ENCODE results near the gene RPL14.

DNA sequence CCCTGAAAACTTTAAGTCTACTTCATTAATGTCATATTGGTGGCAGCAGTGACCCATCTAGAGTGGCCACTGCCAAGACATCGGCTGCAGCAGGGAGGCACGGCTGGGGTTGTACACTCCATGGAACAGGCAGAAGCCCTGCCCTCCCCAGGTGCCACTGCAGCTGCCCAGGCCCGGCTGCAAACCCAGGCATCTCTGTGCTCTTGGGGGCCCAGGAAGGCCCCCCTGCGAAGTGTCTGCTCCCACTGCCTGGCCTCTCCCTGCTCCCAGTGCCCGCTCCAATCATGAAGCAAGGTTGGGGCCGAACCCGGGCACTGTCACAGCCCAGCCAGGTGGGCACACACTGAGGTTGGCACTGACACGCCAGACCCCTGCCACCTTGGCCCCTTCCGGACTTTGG is 12.1 kb upstream of the RPL14 start:
- TF ChIP-seq ZNF589 (CRISPR knock-in tag; conservative IDR thresholded peaks at IDR 0.05) (no peak), REPIN1 (CRISPR knock-in tag; IDR thresholded peaks at IDR 0.05; ENCODE audit: borderline replicate concordance, low read depth) (no peak), TOPORS (CRISPR knock-in tag; IDR thresholded peaks at IDR 0.05) (no peak), ZBTB8A (CRISPR knock-in tag; IDR thresholded peaks at IDR 0.05; ENCODE audit: borderline replicate concordance, low read depth) (no peak), ZNF253 (CRISPR knock-in tag; IDR thresholded peaks at IDR 0.05; ENCODE audit: borderline replicate concordance) (no peak)
- TF ChIP-seq, protein P1, sequence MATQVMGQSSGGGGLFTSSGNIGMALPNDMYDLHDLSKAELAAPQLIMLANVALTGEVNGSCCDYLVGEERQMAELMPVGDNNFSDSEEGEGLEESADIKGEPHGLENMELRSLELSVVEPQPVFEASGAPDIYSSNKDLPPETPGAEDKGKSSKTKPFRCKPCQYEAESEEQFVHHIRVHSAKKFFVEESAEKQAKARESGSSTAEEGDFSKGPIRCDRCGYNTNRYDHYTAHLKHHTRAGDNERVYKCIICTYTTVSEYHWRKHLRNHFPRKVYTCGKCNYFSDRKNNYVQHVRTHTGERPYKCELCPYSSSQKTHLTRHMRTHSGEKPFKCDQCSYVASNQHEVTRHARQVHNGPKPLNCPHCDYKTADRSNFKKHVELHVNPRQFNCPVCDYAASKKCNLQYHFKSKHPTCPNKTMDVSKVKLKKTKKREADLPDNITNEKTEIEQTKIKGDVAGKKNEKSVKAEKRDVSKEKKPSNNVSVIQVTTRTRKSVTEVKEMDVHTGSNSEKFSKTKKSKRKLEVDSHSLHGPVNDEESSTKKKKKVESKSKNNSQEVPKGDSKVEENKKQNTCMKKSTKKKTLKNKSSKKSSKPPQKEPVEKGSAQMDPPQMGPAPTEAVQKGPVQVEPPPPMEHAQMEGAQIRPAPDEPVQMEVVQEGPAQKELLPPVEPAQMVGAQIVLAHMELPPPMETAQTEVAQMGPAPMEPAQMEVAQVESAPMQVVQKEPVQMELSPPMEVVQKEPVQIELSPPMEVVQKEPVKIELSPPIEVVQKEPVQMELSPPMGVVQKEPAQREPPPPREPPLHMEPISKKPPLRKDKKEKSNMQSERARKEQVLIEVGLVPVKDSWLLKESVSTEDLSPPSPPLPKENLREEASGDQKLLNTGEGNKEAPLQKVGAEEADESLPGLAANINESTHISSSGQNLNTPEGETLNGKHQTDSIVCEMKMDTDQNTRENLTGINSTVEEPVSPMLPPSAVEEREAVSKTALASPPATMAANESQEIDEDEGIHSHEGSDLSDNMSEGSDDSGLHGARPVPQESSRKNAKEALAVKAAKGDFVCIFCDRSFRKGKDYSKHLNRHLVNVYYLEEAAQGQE (IDR thresholded peaks at IDR 0.05; ENCODE audit: borderline replicate concordance in 1 of 2, low read depth in 1 of 2, low read length in 2 of 2), result no peak
